IPS DF 19.7 (cell line): ENCODE results near the gene PCSK2.

Experiments
- DNase-seq: peaks from one replicate; pipeline ENCODE4 v3.0.0-alpha.2; 2013; ENCODE audit warnings: low read depth, low spot score

The PCSK2 gene

GRCh38 chr20:17479063-17479657 lies 252.3 kb downstream of the PCSK2 start:
- DNase-seq: no peak

GRCh38 chr20:17480696-17481095 lies 253.9 kb downstream of the PCSK2 start:
- DNase-seq: no peak

- no peak for DNase-seq
Observed at GRCh38 chr20:17481661-17482060, 254.8 kb downstream of the PCSK2 start.

- no peak for DNase-seq
Observed at GRCh38 chr20:17482536-17482935, 255.7 kb downstream of the PCSK2 start.

- no peak for DNase-seq
Observed at GRCh38 chr20:17485017-17485416, 258.2 kb downstream of the PCSK2 start.

- no peak for DNase-seq
Observed at GRCh38 chr20:17488916-17489600, 262.2 kb downstream of the PCSK2 start.

- no peak for DNase-seq
Observed at GRCh38 chr20:17490501-17490900, 263.7 kb downstream of the PCSK2 start.

GRCh38 chr20:17491041-17491440 lies 264.2 kb downstream of the PCSK2 start:
- DNase-seq: no peak

- no peak for DNase-seq
Observed at GRCh38 chr20:17491488-17491887, 264.6 kb downstream of the PCSK2 start.

GRCh38 chr20:17493173-17493572 lies 266.3 kb downstream of the PCSK2 start:
- DNase-seq: no peak

- DNase-seq: no peak
Observed at GRCh38 chr20:17494201-17494600, 267.4 kb downstream of the PCSK2 start.

- DNase-seq: no peak
Observed at GRCh38 chr20:17495826-17496225, 269.0 kb downstream of the PCSK2 start.

- DNase-seq: no peak
Observed at GRCh38 chr20:17497821-17498580, 271.2 kb downstream of the PCSK2 start.

GRCh38 chr20:17498641-17499040 lies 271.8 kb downstream of the PCSK2 start:
- no peak for DNase-seq

- DNase-seq: no peak
Observed at GRCh38 chr20:17499041-17499440, 272.2 kb downstream of the PCSK2 start.

GRCh38 chr20:17500271-17500670 lies 273.4 kb downstream of the PCSK2 start:
- DNase-seq: no peak

- DNase-seq: no peak
Observed at GRCh38 chr20:17500826-17501225, 274.0 kb downstream of the PCSK2 start.

GRCh38 chr20:17501701-17502100 lies 274.9 kb downstream of the PCSK2 start:
- no peak for DNase-seq

GRCh38 chr20:17502105-17502504 lies 275.3 kb downstream of the PCSK2 start:
- DNase-seq: no peak

- no peak for DNase-seq
Observed at GRCh38 chr20:17503301-17504065, 276.6 kb downstream of the PCSK2 start.

GRCh38 chr20:17504066-17504897 lies 277.4 kb downstream of the PCSK2 start:
- DNase-seq: no peak
